SKM-1 (cell line): ENCODE measurements around the gene TRMT112.

Source experiments
- DNase-seq: peaks from one replicate; lab custom pipeline; 2025; ENCODE audit not compliant: unreplicated experiment; lab: John Stamatoyannopoulos, UW

The TRMT112 gene

GRCh38 chr11:64351136-64351631 lies 33.8 kb upstream of the TRMT112 start:
- DNase-seq, result no peak

DNA sequence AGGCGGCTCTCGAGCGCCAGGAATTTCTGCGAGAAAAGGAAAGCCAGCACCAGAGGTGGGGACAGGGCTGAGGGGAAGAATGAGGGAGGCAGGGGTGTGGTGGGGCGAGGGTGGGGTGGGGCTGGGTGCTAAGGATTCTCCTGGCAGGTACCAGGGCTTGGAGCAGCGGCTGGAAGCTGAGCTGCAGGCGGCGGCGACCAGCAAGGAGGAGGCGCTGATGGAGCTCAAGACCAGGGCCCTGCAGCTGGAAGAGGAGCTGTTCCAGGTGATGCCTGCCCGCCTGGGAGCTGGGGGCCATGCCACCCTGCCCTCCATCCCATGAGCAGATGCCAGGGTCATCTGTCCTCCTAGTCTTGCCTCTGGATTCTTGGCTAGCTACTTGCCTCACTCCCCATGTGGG lies 32.0 kb upstream of the TRMT112 start:
- no peak for DNase-seq

GRCh38 chr11:64349025-64349387 lies 31.6 kb upstream of the TRMT112 start:
- DNase-seq, result no peak

DNA sequence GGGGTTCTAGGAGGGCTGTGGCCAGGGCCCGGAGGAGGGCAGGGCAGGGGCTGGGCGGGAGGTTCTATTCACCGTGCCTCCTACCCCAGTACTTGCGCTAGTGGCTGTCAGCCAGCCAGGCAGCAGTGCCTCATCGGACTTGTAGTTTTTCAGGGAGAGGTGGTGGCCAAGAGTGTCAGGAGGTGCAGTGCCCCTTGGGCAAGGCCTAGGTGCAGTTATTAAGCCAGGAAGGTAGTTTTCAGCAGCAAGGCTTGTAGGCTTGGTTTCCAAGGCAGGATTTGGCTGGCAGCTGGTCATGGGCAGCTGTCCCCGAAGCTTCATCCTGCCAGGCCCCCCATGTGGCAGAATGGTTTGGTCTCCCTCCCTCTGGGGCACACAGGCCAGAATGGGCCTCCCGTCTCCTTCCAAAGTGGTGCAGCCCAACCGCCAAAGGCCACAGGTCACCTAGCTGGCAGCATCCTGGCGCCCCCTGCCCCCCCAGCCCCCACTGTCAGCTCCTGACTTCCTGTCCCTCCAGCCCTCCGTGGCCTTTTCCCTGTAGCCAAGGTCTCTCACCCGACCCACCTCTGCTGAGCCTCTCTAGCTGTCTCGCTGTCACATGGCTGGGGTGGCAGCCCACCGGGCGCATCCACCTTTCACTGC lies 31.1 kb upstream of the TRMT112 start:
- DNase-seq, result no peak

- peak; percentile 30 for DNase-seq
Measured at GRCh38 chr11:64347193-64347867, 30.0 kb upstream of the TRMT112 start.

DNA sequence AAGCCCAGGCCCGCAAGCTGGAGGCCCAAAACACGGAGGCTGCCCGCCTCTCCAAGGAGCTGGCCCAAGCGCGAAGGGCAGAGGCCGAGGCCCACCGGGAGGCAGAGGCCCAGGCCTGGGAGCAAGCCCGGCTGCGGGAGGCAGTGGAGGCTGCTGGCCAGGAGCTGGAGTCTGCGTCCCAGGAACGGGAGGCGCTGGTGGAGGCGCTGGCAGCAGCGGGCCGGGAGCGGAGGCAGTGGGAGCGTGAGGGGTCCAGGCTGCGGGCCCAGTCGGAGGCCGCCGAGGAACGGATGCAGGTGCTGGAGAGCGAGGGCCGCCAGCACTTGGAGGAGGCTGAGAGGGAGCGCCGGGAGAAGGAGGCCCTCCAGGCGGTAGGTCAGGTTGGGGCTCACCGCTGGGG lies 27.4 kb upstream of the TRMT112 start:
- no peak for DNase-seq

GRCh38 chr11:64343767-64344559 lies 26.6 kb upstream of the TRMT112 start:
- no peak for DNase-seq

- no peak for DNase-seq
Measured at GRCh38 chr11:64342869-64343745, 25.7 kb upstream of the TRMT112 start.

DNA sequence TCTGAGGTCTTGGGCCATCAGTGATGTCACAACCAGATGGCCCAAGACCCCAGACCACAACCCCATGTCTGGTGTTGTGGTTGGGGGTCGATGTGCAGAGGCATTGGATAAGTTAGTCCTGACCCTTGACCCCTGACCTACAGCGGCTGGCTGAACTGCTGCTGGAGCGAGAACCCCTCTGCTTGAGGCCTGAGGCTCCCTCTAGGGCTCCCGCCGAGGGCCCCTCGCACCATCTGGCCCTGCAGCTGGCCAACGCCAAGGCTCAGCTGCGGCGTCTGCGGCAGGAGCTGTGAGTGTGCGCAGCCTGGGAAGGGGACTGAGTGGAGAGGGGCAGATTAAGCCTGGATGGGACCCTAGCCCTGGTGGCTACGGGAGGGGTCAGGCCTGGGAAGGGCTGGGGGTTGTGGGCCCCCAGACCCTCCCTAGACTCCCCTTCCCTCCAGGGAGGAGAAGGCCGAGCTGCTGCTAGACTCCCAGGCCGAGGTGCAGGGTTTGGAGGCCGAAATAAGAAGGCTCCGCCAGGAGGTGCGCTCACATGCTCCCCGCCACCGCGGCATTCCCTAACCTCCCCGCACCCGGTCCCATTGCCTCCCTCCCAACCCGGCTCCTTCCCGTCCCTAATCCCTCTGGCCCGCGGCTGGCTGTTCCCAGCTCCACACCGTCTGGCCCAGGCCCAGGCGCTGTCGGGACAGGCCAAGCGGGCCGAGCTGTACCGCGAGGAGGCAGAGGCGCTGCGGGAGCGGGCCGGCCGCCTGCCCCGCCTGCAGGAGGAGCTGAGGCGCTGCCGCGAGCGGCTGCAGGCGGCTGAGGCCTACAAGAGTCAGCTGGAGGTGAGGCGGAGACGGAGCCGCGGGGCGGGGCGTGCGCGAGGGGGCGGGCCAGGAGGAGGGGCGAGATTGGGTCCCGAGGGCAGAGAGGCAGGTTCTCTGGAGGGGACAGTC lies 24.8 kb upstream of the TRMT112 start:
- DNase-seq, result peak; percentile 37

DNA sequence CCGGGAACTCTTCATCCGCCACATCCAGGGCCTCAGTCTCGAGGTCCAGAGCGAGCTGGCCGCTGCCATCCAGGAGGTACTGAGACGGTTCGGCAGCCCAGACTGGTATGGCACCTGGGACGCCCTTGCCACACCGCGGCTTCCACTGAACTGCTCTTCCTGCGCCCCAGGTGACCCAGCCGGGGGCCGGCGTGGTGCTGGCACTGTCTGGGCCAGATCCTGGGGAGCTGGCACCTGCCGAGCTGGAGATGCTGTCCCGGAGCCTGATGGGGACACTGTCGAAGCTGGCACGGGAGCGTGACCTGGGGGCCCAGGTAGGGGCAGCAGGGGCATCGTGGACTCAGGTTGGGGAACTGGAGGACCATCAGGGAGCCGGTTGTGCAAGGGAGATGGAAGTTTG lies 24.1 kb upstream of the TRMT112 start:
- no peak for DNase-seq

DNA sequence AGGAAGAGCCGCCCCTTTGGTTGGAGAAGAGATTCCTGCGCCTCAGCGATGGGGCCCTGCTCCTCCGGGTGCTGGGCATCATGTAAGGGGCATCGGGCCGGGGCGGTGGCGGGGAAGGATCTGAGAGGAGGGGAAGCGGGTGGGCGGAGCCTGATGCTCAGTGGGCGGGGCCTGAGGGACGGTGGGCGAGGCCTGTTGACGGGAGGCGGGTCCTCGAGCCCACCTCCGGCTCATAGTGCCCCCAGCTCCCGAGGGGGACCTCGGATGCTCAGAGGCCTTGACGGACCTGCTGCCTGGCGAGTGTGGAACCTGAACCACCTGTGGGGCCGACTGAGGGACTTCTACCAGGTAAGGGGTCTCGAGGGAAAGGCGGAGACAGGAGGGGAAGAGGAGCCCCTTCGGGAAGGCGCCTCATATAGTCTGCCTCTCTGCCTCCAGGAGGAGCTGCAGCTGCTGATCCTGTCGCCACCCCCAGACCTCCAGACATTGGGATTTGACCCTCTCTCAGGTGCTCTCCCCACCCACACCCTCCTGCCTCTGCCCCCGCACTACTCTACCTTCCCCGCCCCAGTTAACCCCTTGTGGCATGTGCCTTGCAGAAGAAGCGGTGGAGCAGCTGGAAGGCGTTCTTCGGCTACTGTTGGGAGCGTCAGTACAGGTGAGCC lies 23.4 kb upstream of the TRMT112 start:
- peak; percentile 58 for DNase-seq

DNA sequence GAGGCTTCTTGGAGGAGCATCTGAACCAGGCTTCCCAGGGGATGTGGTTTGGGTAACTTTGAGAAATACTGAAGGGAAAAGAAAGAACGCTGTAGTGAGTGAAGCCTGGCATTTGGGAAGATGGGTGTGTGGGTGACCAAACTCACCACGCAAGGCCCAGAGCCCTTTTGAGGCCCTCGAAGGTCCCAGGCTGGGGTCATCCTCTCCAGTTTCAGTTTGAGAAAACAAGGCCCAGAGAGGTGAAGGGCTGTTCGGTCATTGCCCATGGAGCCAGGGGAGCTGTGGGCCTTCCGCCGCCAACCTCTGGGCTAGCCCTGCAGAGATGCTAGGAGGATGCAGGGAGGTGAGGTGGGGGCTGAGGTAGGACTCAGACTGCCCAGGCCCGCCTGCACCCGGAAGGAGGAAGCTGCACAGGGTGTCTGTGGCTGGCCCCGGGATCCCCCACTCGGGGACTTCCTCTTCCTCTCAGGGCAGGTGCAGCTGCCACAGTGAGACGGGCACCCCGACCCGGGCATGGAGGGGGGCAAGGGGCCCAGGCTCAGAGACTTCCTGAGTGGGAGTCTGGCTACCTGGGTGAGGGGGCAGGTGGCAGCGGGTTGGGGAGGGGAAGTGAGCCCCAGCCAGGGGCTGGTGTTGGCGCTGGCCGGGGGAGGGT lies 22.5 kb upstream of the TRMT112 start, which contains the start of gene CCDC88B:
TSS of gene CCDC88B (plus strand) at position 451 of the 655 bp plus-strand sequence. CDS start at position 514, 63 bp downstream.
- DNase-seq, result peak; percentile 64

DNA sequence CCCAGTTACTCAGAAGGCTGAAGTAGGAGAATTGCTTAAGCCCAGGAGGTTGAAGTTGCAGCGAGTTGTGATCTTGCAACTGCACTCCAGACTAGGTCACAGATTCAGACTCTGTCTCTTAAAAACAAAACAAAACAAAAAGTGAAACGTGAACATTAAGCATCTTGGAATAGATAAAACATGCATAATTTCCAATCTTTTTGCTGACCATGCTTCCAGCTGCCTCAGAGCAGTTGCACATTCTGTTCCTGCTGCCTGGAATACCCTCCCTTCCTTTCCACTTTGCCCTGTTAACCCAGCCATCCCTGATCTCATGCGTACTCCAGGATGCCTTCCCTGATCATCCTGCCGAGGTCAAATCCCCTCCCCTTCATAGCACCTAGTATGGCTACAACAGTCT lies 21.9 kb upstream of the TRMT112 start:
- no peak for DNase-seq

DNA sequence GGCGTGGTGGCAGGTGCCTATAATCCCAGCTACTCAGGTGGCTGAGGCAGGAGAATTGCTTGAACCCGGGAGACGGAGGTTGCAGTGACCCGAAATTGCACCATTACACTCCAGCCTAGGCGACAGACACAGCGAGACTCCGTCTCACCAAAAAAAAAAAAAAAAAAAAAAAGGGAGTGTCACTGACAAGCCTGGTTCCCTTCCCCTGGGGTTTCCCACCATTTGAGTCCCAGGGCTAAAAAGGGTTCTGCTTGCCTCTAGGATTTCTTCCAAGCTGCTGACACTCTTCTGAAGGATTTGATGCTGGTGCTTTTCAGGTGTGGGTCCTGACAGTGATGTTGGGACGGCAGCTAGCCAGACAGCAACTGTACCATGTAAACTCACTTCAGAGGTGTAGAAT lies 21.4 kb upstream of the TRMT112 start:
- no peak for DNase-seq

- DNase-seq, result no peak
Measured at GRCh38 chr11:64337538-64338249, 20.3 kb upstream of the TRMT112 start.

- DNase-seq, result peak; percentile 92
Measured at GRCh38 chr11:64334764-64335735, 17.7 kb upstream of the TRMT112 start.

GRCh38 chr11:64333556-64333955 lies 16.2 kb upstream of the TRMT112 start:
- DNase-seq, result no peak
